Left lobe of liver (tissue), 2 donors: ENCODE measurements around the gene MTPN. TPM values are rescaled to one million over a fixed set of nuclear protein-coding genes. Genes with fewer than 3 reads are reported as not detected.
A peak's percentile ranks its signal among the peaks of the same experiment; 100 is the strongest.

Source experiments
- ATAC-seq: fragments of 200-7000 bp; cut with Tn5 transposase; one replicate; pipeline ENCODE4 v1.9.1; 2020; ENCODE audit warnings: mild to moderate bottlenecking, moderate library complexity
- DNase-seq: peaks from one replicate; pipeline ENCODE4 v3.0.0-alpha.2; 2020; ENCODE audit warnings: low spot score
- total RNA-seq: library from RNA; stranded (reverse); gene quantifications from one replicate; pipeline ENCODE4 v1.2.1, GENCODE V29; 2021
- donor health status: DM: no; HTN: no; CAD: no; lungs with moderate emphysema.
- donor health status: DM: no; HTN: yes; CAD: no.

Gene MTPN
- total RNA-seq, 1 donor from 2014 or later = 29.5 TPM

- DNase-seq (no peak), ATAC-seq (peak; percentile 42)
These were observed 46.3 kb downstream of the MTPN start for GRCh38 chr7:135930565-135931461.

- DNase-seq = no peak
These were observed 47.4 kb downstream of the MTPN start for GRCh38 chr7:135929722-135930141.

GRCh38 chr7:135929249-135929648 is 47.9 kb downstream of the MTPN start:
- ATAC-seq = no peak

More at GRCh38 chr7:135929722-135930141, 47.4 kb downstream of the MTPN start:
- ATAC-seq = no peak

GRCh38 chr7:135928136-135928535 is 49.0 kb downstream of the MTPN start:
- DNase-seq (no peak), ATAC-seq (no peak)

More at GRCh38 chr7:135929249-135929648, 47.9 kb downstream of the MTPN start:
- no peak for DNase-seq

GRCh38 chr7:135925210-135925609 is 51.9 kb downstream of the MTPN start:
- ATAC-seq = no peak

GRCh38 chr7:135924302-135924701 is 52.9 kb downstream of the MTPN start:
- no peak for DNase-seq
- ATAC-seq = no peak

More at GRCh38 chr7:135925210-135925609, 51.9 kb downstream of the MTPN start:
- no peak for DNase-seq

GRCh38 chr7:135922263-135922662 is 54.9 kb downstream of the MTPN start:
- DNase-seq (no peak), ATAC-seq (no peak)

- DNase-seq (no peak), ATAC-seq (no peak)
These were observed 56.7 kb downstream of the MTPN start for GRCh38 chr7:135920478-135920877.

- ATAC-seq = no peak
- no peak for DNase-seq
These were observed 57.9 kb downstream of the MTPN start for GRCh38 chr7:135919071-135919841.

- no peak for ATAC-seq
- DNase-seq = no peak
These were observed 59.0 kb downstream of the MTPN start for GRCh38 chr7:135918134-135918533.

GRCh38 chr7:135917721-135918120 is 59.4 kb downstream of the MTPN start:
- ATAC-seq (no peak), DNase-seq (no peak)

GRCh38 chr7:135914346-135914745 is 62.8 kb downstream of the MTPN start:
- DNase-seq = no peak
- no peak for ATAC-seq

- DNase-seq (no peak), ATAC-seq (no peak)
These were observed 63.8 kb downstream of the MTPN start for GRCh38 chr7:135913404-135913803.

GRCh38 chr7:135911099-135911498 is 66.1 kb downstream of the MTPN start:
- ATAC-seq = no peak
- DNase-seq = no peak

GRCh38 chr7:135910393-135911036 is 66.6 kb downstream of the MTPN start:
- DNase-seq (no peak), ATAC-seq (no peak)

GRCh38 chr7:135905858-135906257 is 71.3 kb downstream of the MTPN start:
- ATAC-seq (no peak), DNase-seq (no peak)

GRCh38 chr7:135905355-135905754 is 71.8 kb downstream of the MTPN start:
- ATAC-seq (no peak), DNase-seq (no peak)

- no peak for ATAC-seq
- no peak for DNase-seq
These were observed 72.9 kb downstream of the MTPN start for GRCh38 chr7:135904282-135904681.

GRCh38 chr7:135901585-135902540 is 75.3 kb downstream of the MTPN start:
- DNase-seq (no peak), ATAC-seq (peak; percentile 41)

GRCh38 chr7:135900065-135900546 is 77.1 kb downstream of the MTPN start:
- ATAC-seq (no peak), DNase-seq (no peak)
